ENCODE results near the gene RBM44.

DNA sequence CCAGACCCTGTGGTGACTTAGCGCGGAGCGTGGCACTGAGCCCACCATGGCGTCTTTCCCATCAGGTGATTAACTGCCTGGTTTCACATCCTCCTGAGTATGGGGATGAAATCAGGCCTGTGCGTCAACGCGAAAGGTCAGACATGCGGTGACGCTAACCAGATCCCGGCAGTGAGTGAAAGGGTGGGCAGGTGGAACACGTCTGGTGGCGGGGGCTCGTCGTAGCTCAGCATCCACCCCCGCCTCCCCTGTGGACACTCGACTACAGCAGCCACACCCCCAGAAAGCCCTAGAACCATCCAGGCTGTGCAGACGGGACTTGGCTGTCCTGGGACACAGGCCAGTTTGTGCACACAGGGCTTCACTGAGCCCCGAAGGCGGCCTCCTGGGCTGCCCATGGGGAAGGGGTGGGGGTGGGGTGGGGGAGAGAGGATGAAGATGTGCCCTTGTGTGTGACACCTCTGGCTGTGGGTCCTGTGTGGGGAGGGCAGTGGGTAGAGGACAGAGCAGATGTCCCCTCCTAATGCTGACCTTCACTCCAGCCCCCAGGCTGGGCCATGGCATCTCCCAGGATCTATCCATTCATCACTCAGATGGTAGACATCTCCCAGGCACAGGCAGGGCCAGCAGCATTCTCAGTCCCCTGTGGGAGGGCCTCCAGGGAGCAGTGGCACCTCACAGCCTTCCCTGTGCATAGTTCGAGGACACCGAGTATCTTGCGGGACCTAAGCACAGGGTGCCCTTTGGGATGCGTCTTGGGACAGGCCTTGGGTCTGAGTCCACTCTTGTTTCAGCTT is 88.3 kb downstream of the RBM44 start:
- TF ChIP-seq, protein P1, sequence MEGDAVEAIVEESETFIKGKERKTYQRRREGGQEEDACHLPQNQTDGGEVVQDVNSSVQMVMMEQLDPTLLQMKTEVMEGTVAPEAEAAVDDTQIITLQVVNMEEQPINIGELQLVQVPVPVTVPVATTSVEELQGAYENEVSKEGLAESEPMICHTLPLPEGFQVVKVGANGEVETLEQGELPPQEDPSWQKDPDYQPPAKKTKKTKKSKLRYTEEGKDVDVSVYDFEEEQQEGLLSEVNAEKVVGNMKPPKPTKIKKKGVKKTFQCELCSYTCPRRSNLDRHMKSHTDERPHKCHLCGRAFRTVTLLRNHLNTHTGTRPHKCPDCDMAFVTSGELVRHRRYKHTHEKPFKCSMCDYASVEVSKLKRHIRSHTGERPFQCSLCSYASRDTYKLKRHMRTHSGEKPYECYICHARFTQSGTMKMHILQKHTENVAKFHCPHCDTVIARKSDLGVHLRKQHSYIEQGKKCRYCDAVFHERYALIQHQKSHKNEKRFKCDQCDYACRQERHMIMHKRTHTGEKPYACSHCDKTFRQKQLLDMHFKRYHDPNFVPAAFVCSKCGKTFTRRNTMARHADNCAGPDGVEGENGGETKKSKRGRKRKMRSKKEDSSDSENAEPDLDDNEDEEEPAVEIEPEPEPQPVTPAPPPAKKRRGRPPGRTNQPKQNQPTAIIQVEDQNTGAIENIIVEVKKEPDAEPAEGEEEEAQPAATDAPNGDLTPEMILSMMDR (IDR thresholded peaks at IDR 0.05): no peak
- TF ChIP-seq POLR2A (IDR thresholded peaks at IDR 0.05): no peak

Data from testis (tissue), 2 donors.